Left cardiac atrium (tissue), 4 donors: ENCODE results near the gene SOD1. TPM values are rescaled to one million over a fixed set of nuclear protein-coding genes. Genes with fewer than 3 reads are reported as not detected.

Experiments used
- ATAC-seq, 2 donors: fragments of 200-7000 bp; cut with Tn5 transposase; one replicate each; pipeline ENCODE4 v1.9.1; 2020; ENCODE audit warnings: mild to moderate bottlenecking in 2 of 2, moderate library complexity in 2 of 2
- DNase-seq: peaks from one replicate; pipeline ENCODE4 v3.0.0-alpha.2; 2020
- intact Hi-C, 2 donors: fragments of 100-400 bp; cut with DNase I; formaldehyde crosslinking; loops; one replicate each; pipeline versions ENCODE4 v1.14.1 to v1.15.1; 2022 to 2023
- total RNA-seq, 2 donors: library from RNA; stranded (reverse); fragmentation: NEBNext Ultra II Directional; extraction: Animal tissue kit (Norgen Biotek cat#: 25700); gene quantifications; one replicate each; pipeline ENCODE4 v1.2.1, GENCODE V29; 2021
- donor health status: DM: no; HTN: yes; CAD: no.
- donor health status: DM: no; HTN: yes; CAD: no; lungs with severe emphysema.
- donor health status: DM: yes; HTN: yes; CAD: no.
- donor health status: Dilated cardiomyopathy.

The SOD1 gene
- total RNA-seq, 2 donors from 2014 or later = 305 TPM

DNA sequence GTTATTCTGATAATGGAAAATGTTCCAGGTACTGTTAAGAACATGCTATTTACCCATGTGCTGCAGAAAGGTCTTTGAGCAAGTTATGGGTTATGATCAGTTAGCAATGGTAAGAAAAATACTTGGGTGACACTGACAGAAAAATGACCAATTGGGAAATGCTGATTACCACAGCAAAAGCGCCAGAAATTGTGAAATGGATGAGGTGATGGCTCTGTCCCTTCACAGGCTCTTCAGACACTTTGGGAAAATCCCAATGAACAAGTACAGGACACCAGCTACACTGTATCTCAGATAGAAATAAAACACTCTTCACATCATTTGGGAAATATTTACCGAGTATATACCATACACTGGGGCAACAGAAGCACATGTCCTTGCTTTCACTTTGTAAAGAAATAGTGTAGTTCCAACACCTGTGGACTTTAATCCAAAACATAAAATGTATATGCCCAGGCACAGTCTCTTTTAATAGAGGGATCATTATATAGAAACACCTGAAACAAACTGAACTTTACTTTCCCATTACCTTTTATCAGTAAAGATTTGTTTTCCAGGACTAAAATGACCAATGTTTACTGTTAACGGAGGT, 13.9 kb downstream of the SOD1 start:
- ATAC-seq = no peak
- DNase-seq = no peak
- intact Hi-C loops = no loop called here

DNA sequence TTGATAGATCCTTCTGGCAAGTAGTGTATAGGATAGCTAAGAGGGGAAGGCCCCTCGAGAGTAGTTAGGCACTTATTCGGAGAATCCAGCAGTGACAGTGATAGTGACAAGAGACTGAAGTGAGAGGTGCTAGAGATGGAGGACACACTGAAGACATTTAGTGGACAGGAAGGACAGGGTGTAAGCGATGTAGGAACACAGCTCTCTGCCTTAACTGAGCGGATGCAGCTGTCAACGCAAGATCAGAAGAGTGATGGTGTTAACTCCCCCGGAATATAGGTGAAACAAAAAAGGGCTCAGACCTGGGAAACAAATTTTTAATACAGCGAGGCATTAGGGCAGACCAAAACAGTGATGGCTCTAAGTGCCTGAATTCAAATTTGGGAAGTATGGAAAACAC, 15.8 kb downstream of the SOD1 start:
- ATAC-seq = peak; percentile 28 to 39
- intact Hi-C loops = no loop called here
- no peak for DNase-seq

DNA sequence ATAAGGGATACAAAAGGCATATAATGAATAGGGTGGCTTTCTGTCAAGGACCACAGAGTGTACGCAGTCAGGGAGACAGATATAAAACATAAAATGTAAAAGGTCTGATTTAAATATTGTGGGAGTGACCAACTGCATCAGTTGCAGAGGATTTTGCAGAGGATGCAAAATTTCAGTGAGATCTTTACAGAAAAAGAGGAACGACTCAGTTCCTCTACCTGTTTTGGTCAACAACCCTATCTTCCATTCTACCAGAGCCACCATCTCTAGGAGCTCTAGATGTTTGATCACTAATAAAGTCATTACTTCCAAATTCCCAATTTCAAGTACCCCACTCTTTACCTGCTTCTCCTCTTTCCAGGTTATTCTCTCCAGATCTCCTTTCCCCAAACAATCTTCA, 16.5 kb downstream of the SOD1 start:
- intact Hi-C loops = no loop called here
- ATAC-seq = no peak
- no peak for DNase-seq

DNA sequence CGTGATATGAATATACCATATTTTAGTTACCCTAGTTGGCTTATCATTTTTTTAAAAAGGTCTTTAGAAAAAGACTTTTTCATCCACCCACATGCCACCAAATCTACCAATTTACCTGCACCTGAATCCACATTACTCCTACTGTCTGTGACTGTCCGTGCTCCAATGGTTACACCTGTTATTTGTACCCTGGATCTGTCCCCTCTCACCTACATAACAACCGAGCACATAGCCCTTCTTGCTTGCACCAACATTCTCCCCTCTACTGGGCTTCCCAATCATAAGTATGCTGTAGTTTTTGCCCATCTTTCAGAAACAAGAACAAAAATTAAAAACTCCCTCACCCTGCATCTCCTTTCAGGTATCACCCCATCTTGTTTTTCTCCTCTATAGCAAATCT, 17.6 kb downstream of the SOD1 start:
- DNase-seq (no peak), ATAC-seq (no peak)
- intact Hi-C loops = no loop called here

DNA sequence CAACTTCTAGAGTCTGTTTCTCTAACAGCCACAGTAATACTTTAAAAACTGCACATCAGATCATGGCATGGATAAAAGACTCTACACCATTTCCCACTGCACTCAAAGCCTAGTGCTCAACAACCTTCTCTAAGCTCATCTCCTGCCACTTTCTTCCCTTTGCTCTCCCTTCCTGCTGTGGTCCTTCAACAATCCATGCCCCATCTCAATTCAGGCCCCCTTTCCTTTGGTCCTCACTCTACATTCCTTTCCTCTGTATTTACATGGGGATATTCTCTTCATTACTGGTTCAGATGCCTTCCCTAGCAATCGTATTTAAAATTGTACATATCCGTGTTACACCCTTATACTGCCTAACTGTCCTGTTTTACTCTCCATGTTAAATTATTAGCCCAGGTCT, 19.0 kb downstream of the SOD1 start:
- intact Hi-C loops = no loop called here
- ATAC-seq (no peak), DNase-seq (no peak)

DNA sequence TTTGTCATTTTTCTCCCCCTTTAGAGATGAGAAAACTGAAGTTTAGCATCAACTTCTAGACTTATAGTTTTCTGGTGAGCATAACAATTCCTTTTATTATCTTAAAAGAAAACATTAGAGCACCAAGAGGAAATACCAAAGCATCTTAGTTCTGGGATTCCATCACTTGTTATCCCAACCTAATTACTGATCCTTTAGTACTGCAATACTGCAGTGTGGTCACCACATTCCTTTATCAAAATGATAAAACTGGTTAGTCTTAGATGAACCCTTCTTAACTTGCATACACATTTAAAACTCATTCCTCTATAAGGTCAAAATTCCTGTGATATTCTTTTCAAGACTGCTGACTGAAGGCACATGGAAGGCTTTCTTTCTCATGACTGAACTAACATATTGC, 23.1 kb downstream of the SOD1 start:
- ATAC-seq (no peak), DNase-seq (no peak)
- intact Hi-C loops = no loop called here

DNA sequence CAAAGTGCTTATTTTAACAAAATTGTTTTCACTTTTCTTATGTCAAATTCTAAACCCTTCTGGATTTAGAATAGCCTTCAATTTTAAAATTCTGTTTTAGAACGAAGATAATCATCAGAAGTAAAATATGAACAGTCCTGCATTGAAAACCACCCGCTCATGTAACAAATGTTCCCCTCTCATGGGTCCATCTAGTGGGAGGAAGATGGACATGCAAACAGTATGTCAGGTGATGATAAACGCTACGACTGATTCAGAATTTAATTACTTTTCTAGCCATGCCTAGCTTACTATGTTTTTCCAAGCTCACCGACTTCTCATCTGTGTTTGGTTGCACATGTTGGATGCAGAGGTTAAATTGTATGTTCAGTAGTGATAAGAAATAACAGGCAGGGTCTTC, 23.5 kb downstream of the SOD1 start:
- no peak for DNase-seq
- intact Hi-C loops = no loop called here
- no peak for ATAC-seq

DNA sequence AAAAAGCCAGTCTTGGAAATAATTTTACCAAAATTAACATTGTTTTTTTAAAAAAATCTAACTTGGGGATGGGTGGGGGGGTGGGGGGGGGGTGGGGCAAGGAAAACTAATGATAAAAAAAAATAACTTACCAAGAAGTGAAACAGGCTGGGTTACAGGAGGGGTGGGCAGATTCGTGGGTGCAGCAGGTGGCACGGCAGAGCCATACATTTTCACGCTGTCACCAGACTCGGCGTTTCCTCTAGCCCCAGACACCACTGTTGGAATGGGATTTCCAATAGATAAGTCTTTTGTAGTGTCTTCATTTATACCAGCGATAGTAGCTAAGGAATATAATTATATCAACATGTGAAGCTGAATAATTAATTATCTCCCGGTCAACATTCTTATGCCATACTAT, 25.4 kb downstream of the SOD1 start:
- ATAC-seq (no peak), DNase-seq (no peak)
- intact Hi-C loops = no loop called here

DNA sequence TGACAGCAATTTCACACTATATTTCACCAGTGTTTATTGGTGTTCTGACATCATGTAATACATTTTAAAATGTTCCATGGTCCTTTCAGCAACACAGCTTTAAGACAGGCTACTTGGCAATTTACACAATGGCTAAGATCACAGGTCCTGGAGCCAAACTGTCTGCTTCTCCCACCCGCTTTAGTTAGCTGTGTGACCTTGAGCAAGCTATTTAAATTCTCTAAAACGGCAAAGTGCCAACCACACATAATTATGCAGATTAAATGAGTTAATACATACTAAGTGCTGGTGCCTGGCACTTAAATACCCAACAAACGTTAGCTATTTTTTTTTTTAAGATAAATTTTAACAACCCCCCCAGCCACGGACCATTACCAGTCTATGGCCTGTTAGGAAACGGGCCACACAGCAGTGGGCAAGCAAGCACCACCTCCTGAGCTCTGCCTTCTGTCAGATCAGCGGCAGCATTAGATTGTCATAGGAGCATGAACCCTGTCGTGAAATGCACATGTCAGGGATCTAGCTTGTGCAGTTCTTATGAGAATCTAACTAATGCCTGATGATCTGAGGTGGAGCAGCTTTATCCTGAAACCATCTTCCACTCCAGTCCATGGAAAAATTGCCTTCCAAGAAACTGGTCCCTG, 26.9 kb downstream of the SOD1 start:
- ATAC-seq (peak; percentile 41 to 47), DNase-seq (no peak)
- intact Hi-C loops = no loop called here

DNA sequence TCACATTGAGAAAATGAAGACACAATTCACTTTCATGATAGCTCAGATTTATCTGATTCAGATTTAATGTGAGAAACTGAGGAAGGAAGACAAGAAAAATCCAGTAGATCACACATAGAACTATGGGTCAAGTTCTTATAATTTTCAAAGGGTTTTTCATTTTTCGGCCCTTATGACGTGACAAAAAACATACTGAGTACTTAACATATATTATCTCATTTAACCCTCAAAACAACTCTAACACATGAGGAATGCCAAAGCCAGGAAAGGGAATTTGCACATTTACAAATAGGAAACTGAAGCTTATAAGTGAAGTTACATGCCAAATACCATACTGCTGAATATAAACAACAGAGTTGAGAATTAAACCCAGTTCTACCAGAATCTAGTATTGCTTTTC, 27.6 kb downstream of the SOD1 start:
- intact Hi-C loops = no loop called here
- no peak for ATAC-seq
- no peak for DNase-seq

DNA sequence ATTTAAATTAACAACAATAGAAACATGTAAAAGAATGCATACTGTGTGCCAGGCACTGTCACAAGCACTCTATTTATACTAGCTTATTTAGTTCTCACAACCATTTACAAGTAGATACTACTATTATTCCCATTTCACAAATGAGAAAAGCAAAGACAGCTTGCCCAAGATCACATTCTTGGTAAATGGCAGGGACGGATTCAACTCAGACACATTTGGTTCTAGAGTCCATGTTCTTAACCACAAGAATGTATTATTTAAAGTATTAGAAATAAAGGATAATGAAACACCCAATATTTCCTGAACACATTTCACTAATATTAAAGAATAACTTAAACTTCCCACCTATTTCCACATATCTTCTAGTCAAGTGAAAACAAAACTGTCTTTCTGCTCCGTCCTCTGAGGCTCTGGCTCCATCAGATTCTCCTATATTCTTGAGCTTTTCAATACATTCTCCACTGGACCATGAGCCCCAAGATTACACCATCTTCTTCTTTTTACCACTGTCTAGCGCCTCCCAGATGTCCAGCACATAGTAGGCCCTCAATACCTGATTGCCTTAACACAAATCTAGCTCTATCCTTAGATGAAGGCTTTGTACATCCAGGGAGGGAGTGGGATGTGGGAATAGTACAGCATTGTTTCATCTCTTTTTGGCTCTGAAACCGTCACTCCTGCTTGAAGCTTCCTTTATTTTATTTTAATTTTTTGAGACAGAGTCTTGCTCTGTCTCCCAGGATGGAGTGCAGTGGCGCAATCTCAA, 29.3 kb downstream of the SOD1 start:
- intact Hi-C loops = no loop called here
- no peak for DNase-seq

DNA sequence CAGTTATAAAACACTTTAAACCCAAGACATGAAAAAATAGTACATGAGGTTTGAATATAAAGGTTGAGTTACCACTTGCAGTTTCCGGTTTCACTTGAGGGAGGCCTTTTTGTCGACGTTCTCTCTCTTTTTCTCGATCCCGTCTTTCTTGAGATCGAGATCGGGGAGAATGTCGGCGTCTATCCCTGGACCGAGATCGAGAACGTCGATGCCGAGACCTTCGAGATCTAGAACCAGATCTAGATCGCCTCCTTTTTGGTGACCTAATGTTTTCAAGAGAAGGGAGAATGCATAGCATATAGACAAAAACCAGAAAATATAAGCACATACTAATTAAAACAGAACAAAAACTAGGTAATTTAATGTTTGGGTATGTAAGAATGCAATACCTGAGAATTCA, 33.7 kb downstream of the SOD1 start:
- no peak for DNase-seq
- intact Hi-C loops = no loop called here
- ATAC-seq = no peak

More for the DNA sequence above, 29.3 kb downstream of the SOD1 start:
- no peak for ATAC-seq

DNA sequence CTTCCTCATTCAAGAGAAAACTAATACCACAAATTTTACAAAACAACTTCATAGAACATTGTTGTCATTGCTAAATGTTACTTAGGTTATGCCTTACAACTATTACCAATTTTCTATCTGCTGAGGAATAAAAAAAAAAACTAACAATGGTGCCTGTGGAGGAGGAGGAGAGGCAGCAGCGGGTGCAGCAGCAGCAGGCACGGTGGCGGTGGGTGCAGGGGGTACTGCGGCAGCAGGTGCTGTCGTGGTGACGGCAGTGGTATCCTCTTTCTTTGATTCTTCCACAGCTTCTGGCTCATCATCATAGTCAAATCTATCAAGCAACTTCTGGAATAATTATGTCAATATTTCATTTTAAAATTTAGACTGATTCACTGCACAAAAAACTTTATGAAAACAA, 36.9 kb downstream of the SOD1 start:
- intact Hi-C loops = no loop called here

DNA sequence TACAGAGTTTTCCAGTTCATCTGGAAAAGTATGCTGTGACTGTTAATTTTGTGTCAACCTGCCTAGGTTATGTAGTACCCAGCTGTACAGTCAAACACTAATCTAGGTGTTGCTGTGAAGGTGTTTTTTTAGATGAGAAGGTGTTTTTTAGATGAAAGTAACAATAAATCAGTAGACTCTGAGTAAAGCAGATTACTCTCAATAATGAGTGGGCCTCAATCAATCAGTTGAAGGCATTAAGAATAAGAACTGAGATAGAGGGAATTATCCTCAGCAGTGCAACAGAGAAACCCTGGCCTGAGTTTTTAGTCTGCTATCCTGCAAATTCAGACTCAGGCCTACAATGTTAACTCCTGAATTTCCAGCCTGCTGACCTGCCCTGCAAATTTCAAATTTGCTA, 39.0 kb downstream of the SOD1 start:
- ATAC-seq = no peak
- intact Hi-C loops = no loop called here
- no peak for DNase-seq

More for the DNA sequence above, 36.9 kb downstream of the SOD1 start:
- DNase-seq (no peak), ATAC-seq (no peak)

DNA sequence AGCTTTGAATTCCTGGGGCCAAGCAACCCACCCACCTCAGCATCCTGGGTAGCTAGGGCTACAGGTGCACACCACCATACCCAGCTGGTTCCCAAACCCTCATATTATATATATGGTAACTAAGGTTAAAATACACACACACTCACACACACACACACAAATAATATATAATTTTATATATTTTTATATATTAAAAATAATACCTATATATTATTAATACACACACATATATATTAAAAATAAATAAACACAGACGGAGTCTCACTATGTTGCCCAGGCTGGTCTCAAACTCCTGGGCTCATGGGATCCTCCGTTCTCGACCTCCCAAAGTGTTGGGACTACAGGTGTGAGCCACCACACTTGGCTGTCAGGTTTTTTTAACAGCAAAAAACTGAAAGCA, 40.5 kb downstream of the SOD1 start:
- DNase-seq = no peak
- intact Hi-C loops = no loop called here
- ATAC-seq = no peak

DNA sequence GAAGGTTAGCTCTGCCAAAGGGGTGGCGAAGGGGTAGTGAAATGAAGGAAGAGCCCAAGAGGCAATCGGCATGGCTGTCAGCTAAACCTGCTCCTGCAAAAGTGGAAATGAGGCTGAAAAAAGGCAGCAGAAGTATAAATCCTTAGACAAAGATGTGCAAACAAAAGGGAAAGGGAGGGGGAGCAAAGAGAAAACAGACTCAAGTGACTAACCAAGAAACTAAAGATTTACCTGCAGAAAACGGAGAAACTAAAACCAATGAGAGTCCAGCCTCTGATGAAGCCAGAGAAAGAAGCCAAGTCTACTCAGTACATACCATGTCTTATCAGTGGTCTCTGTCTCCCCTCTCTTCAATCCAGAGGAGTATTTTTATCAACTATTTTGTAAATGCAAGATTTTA, 47.1 kb downstream of the SOD1 start:
- no peak for DNase-seq
- ATAC-seq = no peak
- intact Hi-C loops = no loop called here

DNA sequence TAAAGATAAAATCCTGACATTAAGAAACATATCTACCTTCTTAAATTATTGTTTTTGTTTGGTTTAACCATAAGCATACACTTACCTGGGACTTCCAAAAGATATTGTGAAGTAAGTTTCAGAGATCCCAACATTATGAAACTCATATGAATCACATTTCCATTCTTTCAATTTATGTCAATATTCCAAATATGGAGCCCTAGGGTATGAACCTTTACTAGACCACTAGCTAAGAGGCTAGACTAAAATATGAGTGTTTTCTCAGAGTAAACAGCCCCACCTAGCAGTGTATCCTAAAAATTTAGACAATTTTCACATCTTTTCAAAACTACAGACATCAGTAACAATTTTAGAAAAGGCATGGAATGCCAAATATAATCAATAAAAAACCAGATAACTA, 48.0 kb downstream of the SOD1 start:
- intact Hi-C loops = no loop called here
- DNase-seq (no peak), ATAC-seq (no peak)

DNA sequence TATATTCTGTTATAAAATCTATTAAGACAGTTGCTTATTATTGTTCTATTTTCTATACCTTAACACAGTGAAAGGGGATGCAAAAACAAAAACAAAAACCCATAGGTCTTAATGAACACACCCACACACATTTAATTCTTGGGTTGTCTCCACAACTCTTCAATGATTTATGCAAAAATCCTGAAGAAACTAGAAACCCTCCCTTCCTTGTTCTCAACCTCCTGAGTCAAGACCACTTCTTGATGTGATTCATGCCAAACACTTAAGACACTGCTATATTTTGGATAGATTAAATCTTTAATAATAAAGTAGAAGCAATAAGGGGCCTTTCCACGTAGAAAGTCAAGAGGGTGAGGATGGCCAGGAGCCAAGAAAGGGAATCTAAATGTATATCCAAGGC, 49.0 kb downstream of the SOD1 start:
- ATAC-seq = no peak
- DNase-seq = no peak
- intact Hi-C loops = no loop called here

DNA sequence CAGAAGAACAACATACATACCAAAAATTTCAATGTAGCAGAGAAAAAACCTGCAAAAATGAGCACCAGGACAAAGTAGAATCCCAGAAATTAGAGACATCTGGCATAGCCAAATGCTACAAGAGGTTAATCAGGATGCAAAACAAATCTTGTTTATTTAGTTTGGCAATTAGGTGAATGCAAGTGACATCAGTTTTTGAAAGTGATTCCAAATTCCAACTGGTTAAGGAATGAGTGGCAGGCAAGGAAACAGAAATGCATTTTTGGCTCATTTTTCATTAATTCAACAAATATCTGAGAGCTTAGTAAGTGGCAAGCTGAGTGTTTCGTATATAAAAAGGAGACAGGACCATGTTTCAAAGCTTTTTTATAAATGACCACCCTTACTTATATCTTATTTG, 51.1 kb downstream of the SOD1 start:
- intact Hi-C loops = no loop called here
- DNase-seq (no peak), ATAC-seq (no peak)

DNA sequence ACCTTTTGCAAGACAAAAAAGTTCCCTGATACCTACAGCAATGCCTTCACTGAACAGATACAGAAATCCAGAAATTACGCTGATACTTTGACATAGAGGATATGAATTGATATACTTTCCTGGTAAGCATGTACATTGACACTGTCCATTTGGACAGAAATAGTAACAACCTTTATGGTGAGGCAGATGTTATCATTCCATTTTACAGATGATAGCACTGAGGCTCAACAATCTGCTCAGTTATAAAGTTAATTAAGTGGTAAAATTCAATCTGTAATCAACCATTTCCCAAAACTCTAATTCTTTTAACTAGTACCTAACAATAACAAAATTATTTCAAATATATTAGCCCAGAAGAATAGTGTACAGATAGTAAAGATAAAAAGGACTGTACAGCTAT, 51.8 kb downstream of the SOD1 start:
- intact Hi-C loops = no loop called here
- DNase-seq (no peak), ATAC-seq (no peak)

DNA sequence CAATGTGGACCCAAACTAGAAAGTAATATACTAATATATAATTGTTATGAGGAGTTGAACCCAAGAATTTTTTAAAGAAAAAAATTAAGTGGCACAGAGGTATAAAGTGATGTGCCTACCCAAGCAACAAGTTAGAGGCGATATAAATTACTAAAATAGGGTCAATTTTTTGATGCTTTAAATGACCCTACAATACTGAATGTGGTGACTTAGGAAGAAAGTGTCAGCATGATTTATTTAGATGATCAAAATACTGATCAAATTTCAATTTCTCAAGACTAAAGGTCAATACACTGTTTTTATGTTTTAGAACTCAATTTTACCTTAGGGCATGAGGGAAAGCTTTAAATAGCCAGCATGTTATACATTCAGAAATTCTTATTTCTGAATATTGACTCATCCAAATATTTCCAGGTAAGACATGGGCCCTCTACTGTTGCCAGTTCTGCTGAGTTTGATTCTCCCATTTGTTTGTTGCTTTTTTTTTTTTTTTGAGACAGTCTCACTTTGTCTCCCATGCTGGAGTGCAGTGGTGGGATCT, 52.3 kb downstream of the SOD1 start:
- intact Hi-C loops = no loop called here
- DNase-seq (no peak), ATAC-seq (no peak)
